NCI-H2107 treated with DMSO at 0.1 percent for 48 hours (cell line): ENCODE measurements around the gene REC8.

ENCODE experiments used
- DNase-seq: peaks from one replicate; lab custom pipeline; 2025; ENCODE audit not compliant: unreplicated experiment; lab: John Stamatoyannopoulos, UW

Gene REC8

GRCh38 chr14:24159777-24160498, 11.9 kb upstream of the REC8 start:
- DNase-seq, result no peak

- DNase-seq, result no peak
Measured at GRCh38 chr14:24160499-24160849, 11.4 kb upstream of the REC8 start.

- peak; percentile 96 for DNase-seq
Measured at GRCh38 chr14:24160850-24161804, 10.8 kb upstream of the REC8 start, which contains the start of gene IRF9. Gene IRF9, plus strand, starts transcription at chr14:24161265. Its CDS starts 880 bp downstream, at chr14:24162145.

- no peak for DNase-seq
Measured at GRCh38 chr14:24162093-24162492, 9.8 kb upstream of the REC8 start.

GRCh38 chr14:24164518-24164991, 7.3 kb upstream of the REC8 start:
- DNase-seq, result no peak

GRCh38 chr14:24165785-24166184, 6.1 kb upstream of the REC8 start:
- no peak for DNase-seq

GRCh38 chr14:24167469-24168114, 4.3 kb upstream of the REC8 start:
- no peak for DNase-seq

- DNase-seq, result peak; percentile 39
Measured at GRCh38 chr14:24172261-24172860, 481 bp downstream of the REC8 start.

GRCh38 chr14:24172871-24173281, 996 bp downstream of the REC8 start:
- DNase-seq, result no peak

GRCh38 chr14:24176599-24176998, 4.7 kb downstream of the REC8 start:
- no peak for DNase-seq

- no peak for DNase-seq
Measured at GRCh38 chr14:24177041-24177825, 5.4 kb downstream of the REC8 start.

- DNase-seq, result no peak
Measured at GRCh38 chr14:24177891-24178290, 6.0 kb downstream of the REC8 start.

GRCh38 chr14:24178399-24179178, 6.7 kb downstream of the REC8 start:
- DNase-seq, result no peak

- DNase-seq, result no peak
Measured at GRCh38 chr14:24179294-24179960, 7.5 kb downstream of the REC8 start.

GRCh38 chr14:24179961-24180796, 8.3 kb downstream of the REC8 start:
- peak; percentile 80 for DNase-seq

- no peak for DNase-seq
Measured at GRCh38 chr14:24181371-24182077, 9.6 kb downstream of the REC8 start.

GRCh38 chr14:24182110-24182882, 10.4 kb downstream of the REC8 start:
- DNase-seq, result no peak
